Dermis microvascular lymphatic vessel endothelial cell (primary cell): ENCODE measurements around the gene SPI1. TPM values are rescaled to one million over a fixed set of nuclear protein-coding genes. Genes with fewer than 3 reads are reported as not detected.
A peak's percentile ranks its signal among the peaks of the same experiment; 100 is the strongest.

Source experiments
- DNase-seq, 2 donors: peaks; one replicate each; pipeline versions ENCODE4 v3.0.0 to v3.0.0-alpha.2; 2010; ENCODE audit warnings: low read depth in 2 of 2
- total RNA-seq: library from RNA; depleted of rRNA; stranded (reverse); fragments of >200 nt; gene quantifications from 2 replicates; pipeline ENCODE4 v1.2.1, GENCODE V29; 2014

The SPI1 gene
- total RNA-seq, result under 0.01 TPM in 1 of 2 replicates, not detected in the other

- DNase-seq, result no peak
Observed at GRCh38 chr11:47378010-47378835, at the start of gene SPI1. Gene SPI1 (minus strand): TSS chr11:47378547. CDS start chr11:47378353, 194 bp downstream.

- peak; percentile 89 to 96 for DNase-seq
Observed at GRCh38 chr11:47426062-47426956, 48.0 kb upstream of the SPI1 start, which contains the start of gene PSMC3. Gene PSMC3 (minus strand): TSS chr11:47426439. CDS start chr11:47426279, 160 bp downstream.

- peak in 1 of 2 donors; percentile 12 for DNase-seq
Observed at GRCh38 chr11:47425611-47426010, 47.3 kb upstream of the SPI1 start.

DNA sequence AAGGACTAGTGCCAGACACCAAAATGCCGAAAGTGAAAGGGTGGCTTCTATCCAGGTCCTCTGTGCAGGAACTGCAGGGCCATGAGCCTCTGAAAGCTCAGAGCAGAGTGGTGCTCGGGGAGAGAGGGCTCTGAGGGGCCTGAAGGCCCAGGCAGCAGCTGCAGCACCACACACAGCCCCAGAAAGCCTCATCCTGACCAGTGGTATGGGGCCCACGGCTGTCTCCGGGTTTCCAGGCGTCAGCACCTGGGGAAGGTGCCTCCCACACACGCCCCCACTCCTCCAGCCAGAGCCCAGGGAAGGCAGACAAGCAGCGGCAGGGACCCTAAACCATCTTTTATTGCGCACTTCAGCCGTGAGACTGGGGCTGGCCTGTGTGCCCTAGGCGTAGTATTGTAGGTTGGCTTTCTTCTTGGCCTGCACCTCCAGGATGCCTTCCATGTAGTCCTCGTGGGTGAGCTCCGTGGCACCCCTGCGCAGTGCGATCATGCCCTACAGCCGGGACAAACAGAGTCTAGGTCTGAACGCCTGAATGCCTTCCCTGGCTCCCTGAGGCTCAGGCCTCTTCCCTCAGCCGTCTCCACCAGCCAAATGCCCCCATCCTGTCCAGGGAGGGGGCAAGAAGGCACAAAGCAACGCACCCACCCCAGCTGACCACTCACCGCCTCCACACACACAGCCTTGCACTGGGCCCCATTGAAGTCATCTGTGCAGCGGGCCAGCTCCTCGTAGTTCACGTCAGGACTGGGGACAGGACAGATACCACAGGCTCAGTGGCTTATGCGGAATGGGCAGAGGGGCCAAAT is 40.3 kb upstream of the SPI1 start:
- DNase-seq, result no peak

- DNase-seq, result no peak
Observed at GRCh38 chr11:47417712-47418111, 39.4 kb upstream of the SPI1 start.

GRCh38 chr11:47415949-47416472 is 37.7 kb upstream of the SPI1 start:
- peak; percentile 81 to 89 for DNase-seq

- no peak for DNase-seq
Observed at GRCh38 chr11:47415091-47415854, 36.9 kb upstream of the SPI1 start.

DNA sequence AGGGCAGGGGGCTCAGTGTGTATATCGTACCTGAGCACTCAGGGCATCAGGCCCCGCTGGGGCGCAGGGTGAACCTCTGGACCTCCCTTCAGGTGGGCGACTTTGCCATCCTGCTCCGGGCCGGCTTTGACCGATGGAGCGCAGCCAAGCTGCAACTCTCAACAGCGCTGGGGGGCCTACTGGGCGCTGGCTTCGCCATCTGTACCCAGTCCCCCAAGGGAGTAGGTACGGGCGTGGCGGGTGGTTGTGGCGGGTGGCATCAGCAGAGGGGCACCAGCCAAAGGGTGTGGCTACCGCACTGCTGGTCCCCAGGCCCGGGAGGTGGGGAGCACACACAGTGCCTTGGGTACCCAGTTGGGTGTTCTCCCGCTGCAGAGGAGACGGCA is 36.3 kb upstream of the SPI1 start:
- no peak for DNase-seq

GRCh38 chr11:47413908-47414684 is 35.7 kb upstream of the SPI1 start:
- DNase-seq, result no peak

GRCh38 chr11:47413351-47413750 is 35.0 kb upstream of the SPI1 start:
- DNase-seq, result no peak

DNA sequence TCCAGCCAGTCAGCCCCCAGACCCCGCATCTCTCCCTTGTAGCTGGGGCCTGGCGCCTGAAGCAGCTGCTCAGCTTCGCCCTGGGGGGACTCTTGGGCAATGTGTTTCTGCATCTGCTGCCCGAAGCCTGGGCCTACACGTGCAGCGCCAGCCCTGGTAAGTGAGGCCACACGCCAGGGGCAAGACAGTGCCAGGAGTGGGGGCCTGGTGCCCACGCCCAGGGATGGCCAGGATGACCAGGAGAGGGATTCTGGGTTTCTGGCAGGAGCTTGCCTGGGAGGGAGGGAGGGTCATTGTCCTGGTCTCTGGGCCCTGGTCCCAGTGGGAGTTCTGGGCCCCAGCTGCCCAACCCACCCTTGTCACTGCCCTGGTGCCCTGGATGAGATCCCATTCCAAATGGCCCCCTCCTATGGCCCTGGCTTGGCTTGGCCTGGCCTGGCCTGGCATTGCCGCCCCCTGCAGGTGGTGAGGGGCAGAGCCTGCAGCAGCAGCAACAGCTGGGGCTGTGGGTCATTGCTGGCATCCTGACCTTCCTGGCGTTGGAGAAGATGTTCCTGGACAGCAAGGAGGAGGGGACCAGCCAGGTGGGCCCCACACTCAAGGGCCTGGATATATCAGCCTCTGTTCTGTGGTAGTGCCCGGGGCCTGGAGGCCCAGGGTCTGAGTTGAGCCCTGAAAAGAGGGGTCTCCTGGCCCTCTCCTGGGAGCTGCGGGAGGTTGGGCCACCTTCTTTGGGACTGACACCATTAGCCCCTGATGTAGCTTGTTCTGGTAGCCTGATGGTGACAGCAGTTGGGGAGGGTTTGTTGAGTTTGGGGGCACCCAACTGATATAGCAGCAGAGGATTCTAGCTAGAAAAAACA is 33.8 kb upstream of the SPI1 start:
- DNase-seq, result peak in 1 of 2 donors; percentile 57

- DNase-seq, result no peak
Observed at GRCh38 chr11:47410370-47411264, 32.3 kb upstream of the SPI1 start.

DNA sequence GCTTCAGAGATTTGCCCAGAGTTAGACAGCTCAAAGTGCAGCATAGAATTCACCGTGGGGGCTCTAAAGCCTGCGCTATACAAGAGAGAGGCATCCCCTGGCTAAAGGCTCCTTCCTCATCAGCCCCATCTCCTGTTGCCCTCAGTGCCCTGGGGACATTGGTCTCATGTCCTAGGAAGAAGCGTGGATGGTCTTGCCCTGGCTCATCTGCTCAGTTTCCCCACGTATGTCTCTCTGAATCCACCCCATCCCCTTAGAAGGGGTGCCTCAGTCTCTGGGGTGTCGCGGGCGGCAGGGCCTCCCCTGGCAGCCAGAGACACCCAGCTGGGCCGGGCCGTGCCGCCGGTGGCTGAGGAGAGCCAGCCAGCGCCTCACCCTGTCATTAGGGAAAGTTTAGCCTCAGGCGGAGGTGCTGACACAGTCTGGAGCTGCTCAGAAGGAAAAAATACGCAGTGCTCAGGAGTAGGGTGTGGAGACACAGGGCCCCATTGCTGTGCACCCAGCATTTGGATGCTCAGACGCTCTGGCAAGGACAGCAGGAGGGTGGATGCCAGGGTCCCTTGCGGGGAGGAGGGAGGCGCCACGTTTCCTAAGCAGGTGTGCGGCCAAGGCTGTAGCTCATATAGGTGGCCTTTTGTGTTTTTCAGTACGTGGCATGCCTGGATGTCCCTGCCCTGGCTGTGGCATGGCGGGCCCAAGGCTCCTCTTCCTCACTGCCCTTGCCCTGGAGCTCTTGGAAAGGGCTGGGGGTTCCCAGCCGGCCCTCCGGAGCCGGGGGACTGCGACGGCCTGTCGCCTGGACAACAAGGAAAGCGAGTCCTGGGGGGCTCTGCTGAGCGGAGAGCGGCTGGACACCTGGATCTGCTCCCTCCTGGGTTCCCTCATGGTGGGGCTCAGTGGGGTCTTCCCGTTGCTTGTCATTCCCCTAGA is 31.4 kb upstream of the SPI1 start:
- DNase-seq, result no peak

DNA sequence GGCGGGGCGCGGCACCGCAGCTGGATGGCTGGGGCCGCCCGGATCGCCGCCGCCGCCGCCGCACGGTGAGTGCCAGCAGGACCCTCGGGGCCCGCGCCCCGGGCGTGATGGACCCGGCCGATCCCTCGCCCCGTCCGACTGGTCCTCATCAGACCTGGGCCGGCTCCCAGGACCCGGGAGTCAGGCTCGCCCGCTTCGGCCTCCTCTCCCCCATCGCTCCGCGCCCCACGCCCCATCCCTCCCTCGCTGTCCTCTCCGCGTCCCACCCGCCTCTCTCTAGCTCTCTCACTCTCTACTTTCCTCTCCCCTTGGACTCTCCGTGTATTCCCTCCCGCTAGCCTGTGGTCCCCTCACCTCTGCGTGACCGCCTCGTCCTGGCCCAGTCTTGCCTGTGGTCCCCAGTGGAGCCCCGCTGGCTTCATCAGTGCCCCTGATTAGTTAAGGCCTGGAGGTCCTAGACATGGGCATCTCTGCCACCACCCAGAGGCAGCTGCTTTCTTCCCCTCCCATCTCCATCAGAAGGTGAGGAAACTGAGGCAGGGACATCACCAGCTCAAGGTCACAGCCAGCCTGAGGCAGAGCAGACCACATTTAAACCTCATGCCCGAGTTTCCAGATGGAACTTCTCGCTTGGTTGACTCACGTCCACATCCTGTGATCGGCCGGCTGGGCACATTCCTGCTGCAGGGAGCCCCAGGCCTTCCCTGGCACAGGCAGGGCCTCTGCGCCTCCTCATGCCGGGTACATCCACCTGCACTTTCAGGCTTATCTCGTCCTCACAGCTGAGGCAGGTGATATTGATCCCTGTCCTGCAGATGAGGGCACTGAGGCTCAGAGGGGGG is 30.5 kb upstream of the SPI1 start:
- DNase-seq, result peak; percentile 76 to 89

GRCh38 chr11:47407746-47408590 is 29.6 kb upstream of the SPI1 start, which contains the start of gene SLC39A13:
Gene SLC39A13 (plus strand): TSS chr11:47408590. CDS start chr11:47410095, 1,505 bp downstream.
- DNase-seq, result peak; percentile 90 to 98
